22Rv1 (cell line): Measurements from ENCODE around the gene QPRT.
"Not testable (repeated sequence)": the region's sequence is repeated elsewhere in the genome, so short reads cannot be mapped to it uniquely, and the experiment has no call there.

Experiments used
- H3K27ac ChIP-seq: fragments of 450-650 bp; 2 replicates; pipeline ENCODE4 v1.5.1; 2017
- CTCF ChIP-seq: fragments of 450-650 bp; IDR thresholded peaks from 2 replicates; pipeline ENCODE4 v1.5.1; 2017; ENCODE audit warnings: mild to moderate bottlenecking
- ZFX ChIP-seq: fragments of 450-650 bp; IDR thresholded peaks from 2 replicates; pipeline ENCODE4 v1.6.1; 2017; ENCODE audit warnings: antibody characterized with exemption, borderline replicate concordance

Gene QPRT

GRCh38 chr16:29688172-29688571 lies 9.2 kb downstream of the QPRT start:
- no peak overlapping the region for H3K27ac ChIP-seq
- TF ChIP-seq CTCF: no peak
- no peak for TF ChIP-seq ZFX

GRCh38 chr16:29689490-29690351 lies 10.7 kb downstream of the QPRT start:
- H3K27ac ChIP-seq: not testable (repeated sequence)

GRCh38 chr16:29692606-29693005 lies 13.6 kb downstream of the QPRT start:
- not testable (repeated sequence) for H3K27ac ChIP-seq

GRCh38 chr16:29694384-29695195 lies 15.6 kb downstream of the QPRT start:
- TF ChIP-seq ZFX (no peak), CTCF (no peak)
- H3K27ac ChIP-seq: no peak overlapping the region

- not testable (repeated sequence) for H3K27ac ChIP-seq
These were observed 16.7 kb downstream of the QPRT start for GRCh38 chr16:29695675-29696074.

- H3K27ac ChIP-seq: no peak overlapping the region
These were observed 17.9 kb downstream of the QPRT start for GRCh38 chr16:29696881-29697331.

GRCh38 chr16:29697391-29697790 lies 18.4 kb downstream of the QPRT start:
- H3K27ac ChIP-seq: no peak overlapping the region
- TF ChIP-seq ZFX: no peak
- TF ChIP-seq CTCF: no peak

More at GRCh38 chr16:29696881-29697331, 17.9 kb downstream of the QPRT start:
- TF ChIP-seq CTCF: no peak
- TF ChIP-seq ZFX: no peak

- TF ChIP-seq CTCF (no peak), ZFX (no peak)
These were observed 19.1 kb downstream of the QPRT start for GRCh38 chr16:29698042-29698441.

More at GRCh38 chr16:29698042-29698441, 19.1 kb downstream of the QPRT start:
- H3K27ac ChIP-seq: no peak overlapping the region
